Stimulated activated CD4-positive, alpha-beta T cell treated with anti-CD3 and anti-CD28 coated beads, Interleukin-2, amount 100 ng/mL, for 24 hours (primary cell): ENCODE results near the gene ARFGAP1.

Experiments
- DNase-seq, 2 donors: peaks; one replicate each; pipeline ENCODE4 v3.0.0-alpha.2; 2020

The ARFGAP1 gene

GRCh38 chr20:63310265-63310991 is 37.8 kb downstream of the ARFGAP1 start:
- no peak for DNase-seq

GRCh38 chr20:63311186-63311832 is 38.7 kb downstream of the ARFGAP1 start:
- no peak for DNase-seq

- no peak for DNase-seq
Observed at GRCh38 chr20:63311833-63312243, 39.2 kb downstream of the ARFGAP1 start.

- DNase-seq, result no peak
Observed at GRCh38 chr20:63312273-63312672, 39.7 kb downstream of the ARFGAP1 start.

- DNase-seq, result no peak
Observed at GRCh38 chr20:63312690-63313348, 40.2 kb downstream of the ARFGAP1 start.

GRCh38 chr20:63313349-63314014 is 40.9 kb downstream of the ARFGAP1 start:
- DNase-seq, result no peak

- DNase-seq, result no peak
Observed at GRCh38 chr20:63314015-63314471, 41.4 kb downstream of the ARFGAP1 start.

GRCh38 chr20:63314566-63315239 is 42.1 kb downstream of the ARFGAP1 start:
- DNase-seq, result no peak

- no peak for DNase-seq
Observed at GRCh38 chr20:63315240-63315689, 42.7 kb downstream of the ARFGAP1 start.

GRCh38 chr20:63315731-63316491 is 43.3 kb downstream of the ARFGAP1 start:
- no peak for DNase-seq

- DNase-seq, result no peak
Observed at GRCh38 chr20:63316502-63316921, 43.9 kb downstream of the ARFGAP1 start.

GRCh38 chr20:63317061-63317460 is 44.4 kb downstream of the ARFGAP1 start:
- no peak for DNase-seq

- no peak for DNase-seq
Observed at GRCh38 chr20:63317601-63318291, 45.1 kb downstream of the ARFGAP1 start.

- no peak for DNase-seq
Observed at GRCh38 chr20:63318391-63319163, 46.0 kb downstream of the ARFGAP1 start.

- no peak for DNase-seq
Observed at GRCh38 chr20:63319164-63320040, 46.8 kb downstream of the ARFGAP1 start.

GRCh38 chr20:63320041-63320511 is 47.5 kb downstream of the ARFGAP1 start:
- DNase-seq, result no peak

GRCh38 chr20:63320616-63321147 is 48.1 kb downstream of the ARFGAP1 start:
- no peak for DNase-seq

- DNase-seq, result no peak
Observed at GRCh38 chr20:63321148-63321831, 48.7 kb downstream of the ARFGAP1 start.
